WI38 (cell line): Measurements from ENCODE around the gene DGKZ.

ENCODE experiments used
- H3K4me3 ChIP-seq: 2 replicates; pipeline ENCODE4 v1.5.1; 2011; ENCODE audit warnings: low read depth, mild to moderate bottlenecking, control low read depth, low read length
- CTCF ChIP-seq: IDR thresholded peaks from 2 replicates; pipeline ENCODE4 v1.5.1; 2012; ENCODE audit warnings: low read depth, mild to moderate bottlenecking, control low read depth, low read length

The DGKZ gene

GRCh38 chr11:46393759-46394158 lies 46.5 kb downstream of the DGKZ start:
- no peak overlapping the region for H3K4me3 ChIP-seq
- no peak for TF ChIP-seq CTCF

GRCh38 chr11:46397526-46397925 lies 50.3 kb downstream of the DGKZ start:
- H3K4me3 ChIP-seq, result no peak overlapping the region
- no peak for TF ChIP-seq CTCF

GRCh38 chr11:46402957-46403902 lies 56.0 kb downstream of the DGKZ start:
- TF ChIP-seq CTCF, result no peak
- H3K4me3 ChIP-seq, result no peak overlapping the region

- no peak overlapping the region for H3K4me3 ChIP-seq
- no peak for TF ChIP-seq CTCF
Observed at GRCh38 chr11:46404476-46405017, 57.3 kb downstream of the DGKZ start.

GRCh38 chr11:46407635-46408034 lies 60.4 kb downstream of the DGKZ start:
- TF ChIP-seq CTCF, result no peak
- H3K4me3 ChIP-seq, result no peak overlapping the region

GRCh38 chr11:46408407-46408986 lies 61.2 kb downstream of the DGKZ start:
- no peak overlapping the region for H3K4me3 ChIP-seq
- no peak for TF ChIP-seq CTCF

GRCh38 chr11:46410021-46410420 lies 62.8 kb downstream of the DGKZ start:
- TF ChIP-seq CTCF, result peak; percentile 6; the same call in 1 of the 2 replicates
- H3K4me3 ChIP-seq, result no peak overlapping the region
